H9 (cell line): ENCODE results near the gene OLR1. TPM values are rescaled to one million over a fixed set of nuclear protein-coding genes. Genes with fewer than 3 reads are reported as not detected.
A peak's percentile ranks its signal among the peaks of the same experiment; 100 is the strongest.

ENCODE experiments used
- DNase-seq: peaks from one replicate; pipeline ENCODE4 v3.0.0-alpha.2; 2017
- H2AFZ ChIP-seq: one replicate; pipeline ENCODE4 v1.6.1; 2013; ENCODE audit warnings: mild to moderate bottlenecking, low read length, control low read depth, moderate library complexity
- H2AK5ac ChIP-seq: 2 replicates; pipeline ENCODE4 v1.6.1; 2013; ENCODE audit warnings: low read length, control low read depth, mixed read lengths; ENCODE audit not compliant: insufficient read length
- H2BK120ac ChIP-seq: one replicate; pipeline ENCODE4 v1.6.1; 2013; ENCODE audit warnings: low read depth, mild to moderate bottlenecking, low read length, control low read depth, inconsistent platforms; ENCODE audit not compliant: poor library complexity, severe bottlenecking
- H2BK12ac ChIP-seq: 2 replicates; pipeline ENCODE4 v1.6.1; 2013; ENCODE audit warnings: low read length, control low read depth, mixed read lengths, low read depth; ENCODE audit not compliant: insufficient read length
- H2BK15ac ChIP-seq: 2 replicates; pipeline ENCODE4 v1.6.1; 2013; ENCODE audit warnings: low read depth, low read length, control low read depth
- H2BK20ac ChIP-seq: one replicate; pipeline ENCODE4 v1.6.1; 2013; ENCODE audit warnings: low read depth, mild to moderate bottlenecking, low read length, control low read depth, inconsistent platforms; ENCODE audit not compliant: poor library complexity, severe bottlenecking
- H2BK5ac ChIP-seq: 2 replicates; pipeline ENCODE4 v1.6.1; 2013; ENCODE audit warnings: low read length, control low read depth, mixed read lengths; ENCODE audit not compliant: insufficient read length
- H3K14ac ChIP-seq: 2 replicates; pipeline ENCODE4 v1.6.1; 2013; ENCODE audit warnings: low read length, control low read depth; ENCODE audit not compliant: insufficient read depth
- H3K18ac ChIP-seq: 2 replicates; pipeline ENCODE4 v1.6.1; 2013; ENCODE audit warnings: low read depth, mild to moderate bottlenecking, mixed read lengths, low read length, control low read depth; ENCODE audit not compliant: insufficient read length
- H3K23ac ChIP-seq: 2 replicates; pipeline ENCODE4 v1.6.1; 2013; ENCODE audit warnings: low read length, control low read depth, mixed read lengths, low read depth; ENCODE audit not compliant: insufficient read length
- H3K23me2 ChIP-seq: 2 replicates; pipeline ENCODE4 v1.6.1; 2013; ENCODE audit warnings: low read depth, mild to moderate bottlenecking, mixed read lengths, low read length, control low read depth; ENCODE audit not compliant: insufficient read length, poor library complexity, severe bottlenecking
- H3K27ac ChIP-seq: 2 replicates; pipeline ENCODE4 v1.5.1; 2013; ENCODE audit warnings: low read length, control low read depth, mixed read lengths, low read depth; ENCODE audit not compliant: insufficient read length
- H3K27me3 ChIP-seq: 2 replicates; pipeline ENCODE4 v1.6.1; 2013; ENCODE audit warnings: low read length, control low read depth, inconsistent platforms; ENCODE audit not compliant: insufficient read depth
- H3K4ac ChIP-seq: 2 replicates; pipeline ENCODE4 v1.6.1; 2013; ENCODE audit warnings: low read depth, mild to moderate bottlenecking, control low read depth, inconsistent platforms, low read length, moderate library complexity
- H3K4me1 ChIP-seq: 2 replicates; pipeline ENCODE4 v1.6.1; 2013; ENCODE audit warnings: low read length, control low read depth, inconsistent platforms; ENCODE audit not compliant: insufficient read depth
- H3K4me2 ChIP-seq: 2 replicates; pipeline ENCODE4 v1.6.1; 2013; ENCODE audit warnings: low read length, control low read depth, mixed read lengths; ENCODE audit not compliant: insufficient read length, insufficient read depth
- H3K56ac ChIP-seq: 2 replicates; pipeline ENCODE4 v1.6.1; 2013; ENCODE audit warnings: low read depth, mild to moderate bottlenecking, mixed read lengths, low read length, control low read depth; ENCODE audit not compliant: insufficient read length
- H3K79me1 ChIP-seq: 2 replicates; pipeline ENCODE4 v1.6.1; 2013; ENCODE audit warnings: low read depth, mild to moderate bottlenecking, moderate library complexity, low read length, control low read depth, inconsistent platforms; ENCODE audit not compliant: insufficient read depth, poor library complexity, severe bottlenecking
- H3K79me2 ChIP-seq: 2 replicates; pipeline ENCODE4 v1.6.1; 2013; ENCODE audit warnings: low read length, control low read depth, inconsistent platforms; ENCODE audit not compliant: insufficient read depth
- H3K9ac ChIP-seq: 2 replicates; pipeline ENCODE4 v1.6.1; 2013; ENCODE audit warnings: low read length, control low read depth, mixed read lengths; ENCODE audit not compliant: insufficient read length; ENCODE audit errors: extremely low read depth
- H3K9me3 ChIP-seq: one replicate; pipeline ENCODE4 v1.6.1; 2013; ENCODE audit warnings: low read depth, low read length, inconsistent platforms; ENCODE audit not compliant: control insufficient read depth
- H3T11ph ChIP-seq: one replicate; pipeline ENCODE4 v1.6.1; 2013; ENCODE audit warnings: mild to moderate bottlenecking, low read length, control low read depth, inconsistent platforms
- H4K20me1 ChIP-seq: one replicate; pipeline ENCODE4 v1.6.1; 2013; ENCODE audit not compliant: control insufficient read depth, insufficient read length, insufficient read depth
- H4K5ac ChIP-seq: 2 replicates; pipeline ENCODE4 v1.6.1; 2013; ENCODE audit warnings: low read depth, mild to moderate bottlenecking, mixed read lengths, low read length, control low read depth; ENCODE audit not compliant: insufficient read length
- H4K8ac ChIP-seq: replicated peaks from 2 replicates; pipeline ENCODE4 v1.6.1; 2013; ENCODE audit warnings: low read length, control low read depth, mixed read lengths, low read depth; ENCODE audit not compliant: insufficient read length
- H4K91ac ChIP-seq: 2 replicates; pipeline ENCODE4 v1.6.1; 2013; ENCODE audit warnings: low read depth, mild to moderate bottlenecking, moderate library complexity, mixed read lengths, low read length, control low read depth; ENCODE audit not compliant: insufficient read length
- H3K27ac Mint-ChIP-seq, 3 experiments: 2 replicates in 2 of 3; 3 replicates in 1 of 3; pipeline ENCODE4 v1.8.0; 2020 to 2021; ENCODE audit warnings: mixed read lengths in 3 of 3, mild to moderate bottlenecking in 1 of 3, moderate library complexity in 1 of 3
- H3K27me3 Mint-ChIP-seq: 2 replicates; pipeline ENCODE4 v1.8.0; 2021; ENCODE audit warnings: low read depth, mild to moderate bottlenecking, moderate library complexity, mixed read lengths
- H3K36me3 Mint-ChIP-seq, 3 experiments: 2 replicates in 2 of 3; 3 replicates in 1 of 3; pipeline ENCODE4 v1.8.0; 2020 to 2021; ENCODE audit warnings: low read depth in 3 of 3, mixed read lengths in 3 of 3; ENCODE audit not compliant: insufficient read depth in 1 of 3
- H3K4me1 Mint-ChIP-seq, 2 experiments: 2 replicates each; pipeline ENCODE4 v1.8.0; 2020; ENCODE audit warnings: mixed read lengths in 2 of 2
- H3K4me3 Mint-ChIP-seq, 2 experiments: 2 replicates in 1 of 2; 3 replicates in 1 of 2; pipeline ENCODE4 v1.8.0; 2020 to 2021; ENCODE audit warnings: mild to moderate bottlenecking in 2 of 2, mixed read lengths in 2 of 2, moderate library complexity in 1 of 2
- H3K9me3 Mint-ChIP-seq, 2 experiments: 2 replicates in 1 of 2; 3 replicates in 1 of 2; pipeline ENCODE4 v1.8.0; 2020; ENCODE audit warnings: mild to moderate bottlenecking in 2 of 2, mixed read lengths in 2 of 2, moderate library complexity in 1 of 2
- CTCF ChIP-seq: fragments of 200-600 bp; sonication (generic); conservative IDR thresholded peaks from 3 replicates; pipeline ENCODE4 v1.8.0; 2021; ENCODE audit warnings: antibody characterized with exemption, mild to moderate bottlenecking
- WGBS: extraction: QIAGEN DNeasy Blood & Tissue Kit; methylation state at CpG from one replicate; pipeline ENCODE4 v1.1.7; 2013; ENCODE audit warnings: missing lambda C conversion rate, low lambda C conversion rate, mixed read lengths; ENCODE audit not compliant: insufficient read length; ENCODE audit errors: extremely low coverage; 5-methylcytosine and 5-hydroxymethylcytosine counted together
- total RNA-seq: library from RNA; stranded (reverse); gene quantifications from 2 replicates; pipeline ENCODE4 v1.2.1, GENCODE V29; 2021

OLR1 gene
- total RNA-seq, 1 experiment from 2014 or later = not detected

GRCh38 chr12:10140001-10140400 is 31.9 kb downstream of the OLR1 start:
- peaks cover 6 to 7% of the 10 kb centered on the region in 2 experiments for H3K4me1 Mint-ChIP-seq
- Histone ChIP-seq H2AFZ (no peak overlapping the region), H3T11ph (no peak overlapping the region), H3K79me2 (no peaks in the 10 kb centered on the region), H4K8ac (no peak overlapping the region), H4K20me1 (no peaks in the 10 kb centered on the region), H2AK5ac (no peak overlapping the region), H2BK5ac (no peak overlapping the region), H2BK20ac (no peak overlapping the region), H3K79me1 (no peaks in the 10 kb centered on the region), H3K18ac (no peak overlapping the region), H3K9ac (no peak overlapping the region), H3K27me3 (no peaks in the 10 kb centered on the region), H3K23me2 (no peaks in the 10 kb centered on the region), H4K5ac (no peak overlapping the region), H3K23ac (no peak overlapping the region), H4K91ac (no peak overlapping the region), H2BK12ac (no peak overlapping the region), H3K4me2 (no peak overlapping the region), H3K9me3 (no peaks in the 10 kb centered on the region), H3K4me1 (no peaks in the 10 kb centered on the region), H2BK120ac (no peak overlapping the region), H2BK15ac (no peak overlapping the region), H3K56ac (no peak overlapping the region), H3K4ac (no peak overlapping the region), H3K27ac (no peak overlapping the region), H3K14ac (no peak overlapping the region)
- H3K9me3 Mint-ChIP-seq = peaks cover 0 to 2% of the 10 kb centered on the region in 2 experiments; a peak in 1 of 5 replicates
- H3K27ac Mint-ChIP-seq = no peak overlapping the region
- H3K4me3 Mint-ChIP-seq = no peak overlapping the region
- no peaks in the 10 kb centered on the region; the same call in 1 of the 2 replicates for H3K27me3 Mint-ChIP-seq
- no peaks in the 10 kb centered on the region; a peak in 1 of 7 replicates for H3K36me3 Mint-ChIP-seq
- DNase-seq = peak; percentile 54
- no CpG with 5 or more reads among the region's 2 CpGs for WGBS
- TF ChIP-seq CTCF = peak; percentile 81
